T-helper 1 cell (primary cell): ENCODE data around the gene PRDM15.

ENCODE experiments used
- DNase-seq, 5 donors: peaks; one replicate each; pipeline ENCODE4 v3.0.0-alpha.2; 2012 to 2020

Gene PRDM15

GRCh38 chr21:41859297-41859980 is 19.7 kb downstream of the PRDM15 start:
- DNase-seq: no peak

- no peak for DNase-seq
These were observed 20.5 kb downstream of the PRDM15 start for GRCh38 chr21:41858466-41859296.

- no peak for DNase-seq
These were observed 21.3 kb downstream of the PRDM15 start for GRCh38 chr21:41857771-41858300.

- no peak for DNase-seq
These were observed 22.6 kb downstream of the PRDM15 start for GRCh38 chr21:41856572-41856971.

- no peak for DNase-seq
These were observed 24.6 kb downstream of the PRDM15 start for GRCh38 chr21:41854426-41854995.

GRCh38 chr21:41852929-41853320 is 26.2 kb downstream of the PRDM15 start:
- DNase-seq: no peak

- DNase-seq: no peak
These were observed 26.8 kb downstream of the PRDM15 start for GRCh38 chr21:41852151-41852928.

GRCh38 chr21:41851090-41851790 is 27.9 kb downstream of the PRDM15 start:
- DNase-seq: no peak

GRCh38 chr21:41850085-41850484 is 29.1 kb downstream of the PRDM15 start:
- DNase-seq: no peak

- no peak for DNase-seq
These were observed 30.1 kb downstream of the PRDM15 start for GRCh38 chr21:41848958-41849580.

- DNase-seq: no peak
These were observed 30.6 kb downstream of the PRDM15 start for GRCh38 chr21:41848533-41848932.

GRCh38 chr21:41847066-41847804 is 31.9 kb downstream of the PRDM15 start:
- DNase-seq: no peak

- DNase-seq: no peak
These were observed 32.6 kb downstream of the PRDM15 start for GRCh38 chr21:41846536-41846935.

GRCh38 chr21:41846033-41846317 is 33.2 kb downstream of the PRDM15 start:
- no peak for DNase-seq

- no peak for DNase-seq
These were observed 33.7 kb downstream of the PRDM15 start for GRCh38 chr21:41845310-41846032.

- DNase-seq: no peak
These were observed 35.6 kb downstream of the PRDM15 start for GRCh38 chr21:41843584-41843983.

GRCh38 chr21:41840880-41841279 is 38.3 kb downstream of the PRDM15 start:
- no peak for DNase-seq

- DNase-seq: no peak
These were observed 39.6 kb downstream of the PRDM15 start for GRCh38 chr21:41839387-41840000.

- no peak for DNase-seq
These were observed 41.3 kb downstream of the PRDM15 start for GRCh38 chr21:41837756-41838297.
